K562 (cell line): ENCODE data around the gene CCDC68. TPM values are rescaled to one million over a fixed set of nuclear protein-coding genes. Genes with fewer than 3 reads are reported as not detected.

Experiments
- ATAC-seq: fragments of 200-7000 bp; cut with Tn5 transposase; 3 replicates; pipeline ENCODE4 v1.9.1; 2020; ENCODE audit warnings: moderate library complexity
- BruUV-seq: library from RNA; stranded (reverse); fragments of 400-500 nt; replicated peaks from 2 replicates; lab custom pipeline; 2021; lab: Mats Ljungman, UMichigan
- CTCF ChIA-PET: fragments of 300-600 bp; formaldehyde crosslinking; extraction: SDS; loops from one replicate; lab custom pipeline; 2021; ENCODE audit warnings: low intra/inter-chr PET ratio; lab: Yijun Ruan, JAX
- POLR2A ChIA-PET: fragments of 300-600, 350-650 bp; sonication (Branson Sonifier 250); formaldehyde crosslinking; extraction: SDS; loops from one replicate; lab custom pipeline; 2021; ENCODE audit warnings: antibody characterized with exemption, inconsistent platforms; lab: Yijun Ruan, JAX
- DNase-seq, 4 experiments: peaks; one replicate each; pipeline versions ENCODE4 v3.0.0 to v3.0.0-alpha.2; 2011 to 2018; ENCODE audit warnings: low spot score in 3 of 4, mixed read lengths in 3 of 4; ENCODE audit errors: extremely low read depth in 1 of 4
- FAIRE-seq: peaks from 2 replicates; lab custom pipeline; 2011; peaks lifted over from hg19 to GRCh38; lab: Jason Lieb, UNC
- H2AFZ ChIP-seq: 2 replicates; pipeline ENCODE4 v1.6.0; 2011; ENCODE audit warnings: low read depth, low read length, control low read depth, inconsistent platforms
- H3K27ac ChIP-seq: fragments of 200-600 bp; 3 replicates; pipeline ENCODE4 v1.8.0; 2011; ENCODE audit warnings: low read depth, mild to moderate bottlenecking, control low read depth, inconsistent platforms, low read length, moderate library complexity, mixed read lengths; ENCODE audit errors: extremely low read depth
- H3K27me3 ChIP-seq, 2 experiments: fragments of 300-600 bp in 1 of 2; 2 replicates in 1 of 2; 3 replicates in 1 of 2; pipeline versions ENCODE4 v1.6.0 to v1.8.0; 2011; ENCODE audit warnings: inconsistent platforms in 2 of 2, low read length in 2 of 2, mild to moderate bottlenecking in 1 of 2, mixed read lengths in 1 of 2, moderate library complexity in 1 of 2; ENCODE audit not compliant: control insufficient read depth in 2 of 2, insufficient read depth in 2 of 2
- H3K36me3 ChIP-seq: fragments of 300-600 bp; 3 replicates; pipeline ENCODE4 v1.8.0; 2011; ENCODE audit warnings: mild to moderate bottlenecking, low read length, inconsistent platforms; ENCODE audit not compliant: control insufficient read depth, insufficient read depth
- H3K4me1 ChIP-seq, 2 experiments: fragments of 200-600 bp in 1 of 2; replicated peaks in 1 of 2; 2 replicates in 1 of 2; 3 replicates in 1 of 2; pipeline versions ENCODE4 v1.5.1 to v1.8.0; 2011; ENCODE audit warnings: inconsistent platforms in 2 of 2, low read length in 2 of 2, mild to moderate bottlenecking in 1 of 2, mixed read lengths in 1 of 2, moderate library complexity in 1 of 2; ENCODE audit not compliant: control insufficient read depth in 2 of 2, insufficient read depth in 2 of 2
- H3K4me2 ChIP-seq: 2 replicates; pipeline ENCODE4 v1.6.1; 2011; ENCODE audit warnings: low read length, control low read depth, inconsistent platforms, mixed read lengths; ENCODE audit not compliant: insufficient read depth
- H3K4me3 ChIP-seq: fragments of 200-600 bp; sonication (generic), shearing (Covaris generic); 2 replicates; pipeline ENCODE4 v1.5.1; 2016; ENCODE audit warnings: control low read depth, inconsistent platforms
- H3K79me2 ChIP-seq: fragments of 200-600 bp; 3 replicates; pipeline ENCODE4 v1.8.0; 2011; ENCODE audit warnings: low read length, inconsistent platforms; ENCODE audit not compliant: control insufficient read depth, insufficient read depth
- H3K9ac ChIP-seq, 2 experiments: 2 replicates each; pipeline versions ENCODE4 v1.6.0 to v1.6.1; 2011; ENCODE audit warnings: low read depth in 2 of 2, low read length in 2 of 2, control low read depth in 1 of 2, inconsistent platforms in 1 of 2, mild to moderate bottlenecking in 1 of 2, mixed read lengths in 1 of 2; ENCODE audit not compliant: insufficient read depth in 1 of 2
- H3K9me1 ChIP-seq: one replicate; pipeline ENCODE4 v1.6.0; 2011; ENCODE audit warnings: inconsistent platforms, mild to moderate bottlenecking, low read length, moderate library complexity; ENCODE audit not compliant: control insufficient read depth, insufficient read depth
- H3K9me3 ChIP-seq: replicated peaks from 2 replicates; pipeline ENCODE4 v1.5.1; 2011; ENCODE audit warnings: low read depth, low read length, inconsistent platforms; ENCODE audit not compliant: control insufficient read depth, insufficient read depth
- H4K20me1 ChIP-seq: replicated peaks from 2 replicates; pipeline ENCODE4 v1.6.1; 2011; ENCODE audit warnings: low read length, inconsistent platforms, mixed read lengths; ENCODE audit not compliant: control insufficient read depth, insufficient read depth
- ATF2 ChIP-seq: sonication (generic); formaldehyde crosslinking; IDR thresholded peaks from 2 replicates; pipeline ENCODE4 v1.8.1; 2022; ENCODE audit warnings: missing genetic modification reagents
- CXXC5 ChIP-seq: fragments of 250-450 bp; sonication (Bioruptor Pico); IDR thresholded peaks from 2 replicates; pipeline ENCODE4 v1.8.0; 2022; ENCODE audit warnings: inconsistent platforms, mild to moderate bottlenecking, moderate library complexity
- ILF3 ChIP-seq: fragments of 450-650 bp; IDR thresholded peaks from 2 replicates; pipeline ENCODE4 v1.6.1; 2018; ENCODE audit warnings: antibody characterized with exemption, mild to moderate bottlenecking, moderate library complexity, borderline replicate concordance
- KDM5B ChIP-seq: fragments of 200-600 bp; sonication (generic); IDR thresholded peaks from 2 replicates; pipeline ENCODE4 v1.6.1; 2012; ENCODE audit warnings: low read depth, mild to moderate bottlenecking, moderate library complexity, low read length, control low read depth, inconsistent platforms; ENCODE audit not compliant: insufficient replicate concordance
- MAFG ChIP-seq: fragments of 450-650 bp; conservative IDR thresholded peaks from 2 replicates; pipeline ENCODE4 v1.6.1; 2016; ENCODE audit warnings: missing genetic modification characterization, missing compliant biosample characterization
- MEF2D ChIP-seq: conservative IDR thresholded peaks from 2 replicates; pipeline ENCODE4 v1.6.1; 2016; ENCODE audit warnings: low read depth, missing genetic modification characterization, missing compliant biosample characterization
- MEIS2 ChIP-seq: fragments of 450-650 bp; IDR thresholded peaks from 2 replicates; pipeline ENCODE4 v1.6.1; 2014; ENCODE audit warnings: mild to moderate bottlenecking; ENCODE audit not compliant: partially characterized antibody
- MYBL2 ChIP-seq, 2 experiments: fragments of 450-650 bp in 1 of 2; sonication (generic) in 1 of 2; formaldehyde crosslinking in 1 of 2; IDR thresholded peaks; 2 replicates each; pipeline versions ENCODE4 v1.6.1 to v1.8.1; 2017 to 2022; ENCODE audit warnings: borderline replicate concordance in 1 of 2, inconsistent platforms in 1 of 2, low read depth in 1 of 2, mild to moderate bottlenecking in 1 of 2, missing genetic modification reagents in 1 of 2, moderate library complexity in 1 of 2
- NR2C1 ChIP-seq, 2 experiments: fragments of 450-650 bp; IDR thresholded peaks; 2 replicates each; pipeline ENCODE4 v1.6.1; 2017; ENCODE audit warnings: mild to moderate bottlenecking in 2 of 2, antibody characterized with exemption in 1 of 2, inconsistent platforms in 1 of 2, missing compliant biosample characterization in 1 of 2, missing genetic modification characterization in 1 of 2
- SIRT6 ChIP-seq: IDR thresholded peaks from one replicate; pipeline ENCODE4 v1.6.1; 2012; ENCODE audit warnings: low read depth, mild to moderate bottlenecking, control low read depth, inconsistent platforms, low read length, moderate library complexity
- SRF ChIP-seq, 2 experiments: fragments of 250-450, 450-650 bp in 1 of 2; sonication (Bioruptor Pico) in 1 of 2; sonication (generic) in 1 of 2; formaldehyde crosslinking; IDR thresholded peaks; 2 replicates each; pipeline versions ENCODE4 v1.5.0 to v1.5.1; 2020 to 2022; ENCODE audit warnings: mild to moderate bottlenecking in 1 of 2, missing genetic modification reagents in 1 of 2
- USF2 ChIP-seq: sonication (generic); formaldehyde crosslinking; IDR thresholded peaks from 2 replicates; pipeline ENCODE4 v1.5.0; 2020; ENCODE audit warnings: missing genetic modification reagents
- ZBTB8A ChIP-seq: fragments of 450-650 bp; IDR thresholded peaks from 2 replicates; pipeline ENCODE4 v1.6.1; 2018; ENCODE audit warnings: mild to moderate bottlenecking, moderate library complexity; ENCODE audit not compliant: partially characterized antibody
- ZNF212 ChIP-seq: fragments of 450-650 bp; formaldehyde crosslinking; IDR thresholded peaks from 2 replicates; pipeline ENCODE4 v1.4.0; 2020; ENCODE audit warnings: mild to moderate bottlenecking
- ZNF239 ChIP-seq: fragments of 250-450 bp; sonication (Bioruptor Pico); IDR thresholded peaks from 2 replicates; pipeline ENCODE4 v1.4.0; 2020; ENCODE audit warnings: mild to moderate bottlenecking
- ZNF408 ChIP-seq: fragments of 250-450 bp; sonication (Bioruptor Pico); IDR thresholded peaks from 2 replicates; pipeline ENCODE4 v1.4.0; 2020; ENCODE audit warnings: low read depth, mild to moderate bottlenecking, moderate library complexity
- ZNF507 ChIP-seq: conservative IDR thresholded peaks from 2 replicates; pipeline ENCODE4 v1.6.1; 2017; ENCODE audit warnings: missing genetic modification characterization, missing compliant biosample characterization
- ZNF561 ChIP-seq: fragments of 450-650 bp; formaldehyde crosslinking; conservative IDR thresholded peaks from 2 replicates; pipeline ENCODE4 v1.4.0; 2020; ENCODE audit warnings: mild to moderate bottlenecking, moderate library complexity
- WGBS: fragments of 100-300 bp; shearing (Covaris generic); methylation state at CpG from one replicate; pipeline ENCODE4 v1.1.6; 2016; ENCODE audit warnings: low coverage, mixed read lengths; ENCODE audit not compliant: insufficient coverage; ENCODE audit errors: missing lambda C conversion rate; 5-methylcytosine and 5-hydroxymethylcytosine counted together
- in situ Hi-C: fragments of 300-500 bp; cut with MboI; formaldehyde crosslinking; loops from 4 replicates; pipeline ENCODE4 v1.15.0; 2018; ENCODE audit warnings: inconsistent platforms, mixed read lengths
- intact Hi-C: fragments of 100-400 bp; cut with micrococcal nuclease; formaldehyde crosslinking; loops from 2 replicates; pipeline ENCODE4 v1.14.2; 2022
- polyA plus RNA-seq, 8 experiments: library from polyadenylated mRNA; depleted of rRNA in 4 of 8; stranded (reverse) in 5 of 8; unstranded in 3 of 8; fragments of >200 nt; fragmentation: Nextera tagmentation in 2 of 8; fragmentation: Illumina TruSeq in 1 of 8; extraction: Ambion mirVana in 2 of 8; extraction: Trizol in 1 of 8; gene quantifications; 2 replicates each; pipeline versions ENCODE4 v1.2.1 to v1.2.3, GENCODE V29; 2011 to 2014; ENCODE audit warnings: inconsistent platforms in 1 of 8, missing spikeins in 1 of 8
- total RNA-seq, 7 experiments: library from RNA; depleted of rRNA in 6 of 7; stranded (reverse); fragments of >200 nt in 6 of 7; fragmentation: Illumina TruSeq in 2 of 7; extraction: Trizol in 2 of 7; gene quantifications; 2 replicates each; pipeline versions ENCODE4 v1.2.1 to v1.2.3, GENCODE V29; 2011 to 2021; ENCODE audit warnings: low replicate concordance in 1 of 7

The CCDC68 gene
- total and polyA plus RNA-seq, 9 of the 15 experiments (the other 6 are each of a cell fraction or from before 2014, with no cell fraction given): 0.28 to 4.5 (median 1.4) TPM

- Histone ChIP-seq H3K79me2 (no peaks in the 10 kb centered on the region), H4K20me1 (no peaks in the 10 kb centered on the region), H3K27me3 (no peaks in the 10 kb centered on the region), H3K4me2 (no peak overlapping the region), H3K9ac (no peak overlapping the region), H3K9me3 (no peaks in the 10 kb centered on the region), H3K4me1 (peaks cover 0 to 6% of the 10 kb centered on the region in 2 experiments; a peak in 2 of 5 replicates), H3K4me3 (no peak overlapping the region), H2AFZ (no peak overlapping the region), H3K36me3 (no peaks in the 10 kb centered on the region), H3K9me1 (no peaks in the 10 kb centered on the region), H3K27ac (no peak overlapping the region)
- in situ Hi-C loops: no loop called here
- no peak for DNase-seq
- 56% methylated on average over 4 of the region's 4 CpGs for whole genome bisulfite sequencing
- BruUV-seq: no TSS peak
- TF ChIP-seq ZNF212 (CRISPR knock-in tag) (no peak), KDM5B (no peak), NR2C1 (IDR thresholded peaks at IDR 0.05) (no peak), NR2C1 (tag; IDR thresholded peaks at IDR 0.05) (no peak), SIRT6 (no peak), MYBL2 (IDR thresholded peaks at IDR 0.05; ENCODE audit: low read depth) (no peak), MYBL2 (CRISPR knock-in tag; IDR thresholded peaks at IDR 0.05; ENCODE audit: borderline replicate concordance) (no peak), ZNF408 (no peak), ZNF561 (CRISPR knock-in tag) (no peak), ILF3 (no peak), ZNF507 (no peak), MEIS2 (no peak), MAFG (tag) (no peak), SRF (CRISPR knock-in tag; IDR thresholded peaks at IDR 0.05) (no peak), ZBTB8A (no peak), CXXC5 (no peak), USF2 (CRISPR knock-in tag) (no peak), ZNF239 (no peak), MEF2D (tag) (no peak), ATF2 (CRISPR knock-in tag) (no peak)
- FAIRE-seq: no peak
- intact Hi-C loops: no loop called here
- ChIA-PET POLR2A (no interaction called here), CTCF (no interaction called here)
- ATAC-seq: no peak
These were observed 17.1 kb downstream of the CCDC68 start for GRCh38 chr18:54942144-54942543.
